Glomerular visceral epithelial cell (primary cell): ENCODE measurements around the gene KRTAP20-2.

Experiments
- DNase-seq: peaks from one replicate; pipeline ENCODE4 v3.0.0-alpha.2; 2016; ENCODE audit errors: extremely low spot score

The KRTAP20-2 gene

DNA sequence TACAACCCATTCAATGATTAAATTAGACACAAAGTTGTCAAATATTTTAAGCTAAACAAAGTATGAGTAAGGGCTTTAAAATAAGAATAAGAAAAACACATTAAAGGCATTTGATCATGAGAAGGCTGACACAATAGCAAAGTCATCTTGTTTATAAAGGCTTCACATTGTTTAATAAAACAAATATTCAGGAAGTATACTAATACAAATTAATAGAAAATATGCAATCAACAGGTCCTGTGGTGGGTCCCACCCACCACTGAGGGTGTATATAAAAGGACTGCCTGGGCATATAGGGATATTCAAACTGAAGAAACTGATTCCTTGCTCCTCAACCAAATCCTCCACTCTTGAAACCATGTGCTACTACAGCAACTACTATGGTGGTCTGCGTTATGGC, at the start of gene KRTAP20-2:
Gene KRTAP20-2 (plus strand): TSS at position 301 of the 400 bp plus-strand sequence. CDS start 58 bp downstream, at position 359.
- no peak for DNase-seq

- no peak for DNase-seq
Measured at GRCh38 chr21:30590297-30590696, 44.7 kb upstream of the KRTAP20-2 start, which contains the start of gene KRTAP22-2. Gene KRTAP22-2 (minus strand): TSS chr21:30590397.

DNA sequence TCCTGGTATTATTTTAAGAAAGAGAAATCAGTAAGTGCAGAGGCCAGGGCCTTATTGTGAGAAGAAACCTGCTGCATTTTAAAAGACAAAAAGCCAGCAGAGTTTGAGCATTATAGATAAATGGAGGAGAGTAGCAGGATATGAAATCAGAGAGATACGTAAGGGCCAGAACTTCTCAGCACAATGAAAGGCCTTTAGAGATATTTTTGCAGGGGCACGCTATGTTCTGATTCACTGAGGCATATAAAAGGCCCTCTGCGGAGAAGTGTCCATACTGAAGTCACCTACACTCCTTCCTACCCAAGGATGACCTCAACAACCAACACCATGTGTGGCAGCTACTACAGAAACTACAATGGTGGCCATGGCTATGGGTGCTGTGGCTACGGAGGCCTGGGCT, 42.9 kb upstream of the KRTAP20-2 start, which contains the start of gene KRTAP6-3:
Gene KRTAP6-3 (plus strand): TSS at position 301 of the 400 bp plus-strand sequence. CDS start 6 bp downstream, at position 307.
- no peak for DNase-seq

GRCh38 chr21:30598802-30599201, 36.2 kb upstream of the KRTAP20-2 start, which contains the start of gene KRTAP6-2:
Gene KRTAP6-2 (minus strand): TSS chr21:30598902. CDS start chr21:30598874, 28 bp downstream.
- no peak for DNase-seq

GRCh38 chr21:30600787-30601186, 34.2 kb upstream of the KRTAP20-2 start, which contains the start of gene KRTAP22-1:
Gene KRTAP22-1 (plus strand): TSS chr21:30601087.
- DNase-seq, result no peak

GRCh38 chr21:30605968-30606367, 29.0 kb upstream of the KRTAP20-2 start:
- no peak for DNase-seq

GRCh38 chr21:30612132-30612531, 22.9 kb upstream of the KRTAP20-2 start:
- DNase-seq, result no peak

GRCh38 chr21:30613836-30614235, 21.2 kb upstream of the KRTAP20-2 start, which contains the start of gene KRTAP6-1:
Gene KRTAP6-1 (minus strand): TSS chr21:30613930. CDS start chr21:30613904, 26 bp downstream.
- DNase-seq, result no peak

- DNase-seq, result no peak
Measured at GRCh38 chr21:30615199-30615598, 19.8 kb upstream of the KRTAP20-2 start.

GRCh38 chr21:30616125-30616524, 18.9 kb upstream of the KRTAP20-2 start, which contains the start of gene KRTAP20-1:
Gene KRTAP20-1 (plus strand): TSS chr21:30616425. CDS start chr21:30616455, 30 bp downstream.
- DNase-seq, result no peak

- DNase-seq, result no peak
Measured at GRCh38 chr21:30620080-30620479, 14.9 kb upstream of the KRTAP20-2 start.

DNA sequence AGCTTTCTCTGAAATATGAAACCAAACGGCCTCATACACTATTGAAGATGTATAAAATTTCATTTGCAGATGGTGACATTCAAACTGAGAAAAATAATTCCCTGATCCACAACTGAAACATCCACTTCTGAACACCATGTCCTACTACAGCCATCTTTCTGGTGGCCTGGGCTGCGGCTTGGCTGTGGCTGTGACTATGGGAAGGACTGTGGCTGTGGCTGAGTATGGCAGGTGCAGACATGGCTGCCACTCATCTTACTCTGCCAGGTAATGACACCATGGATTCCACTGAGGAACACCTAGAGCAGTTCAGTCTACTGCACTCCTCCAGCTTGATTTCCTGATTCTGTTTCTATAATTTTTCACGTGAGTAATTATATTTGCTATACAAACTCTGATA, 14.5 kb upstream of the KRTAP20-2 start, which contains the start of gene KRTAP20-4:
Gene KRTAP20-4 (plus strand): TSS at position 106 of the 400 bp plus-strand sequence.
- no peak for DNase-seq

DNA sequence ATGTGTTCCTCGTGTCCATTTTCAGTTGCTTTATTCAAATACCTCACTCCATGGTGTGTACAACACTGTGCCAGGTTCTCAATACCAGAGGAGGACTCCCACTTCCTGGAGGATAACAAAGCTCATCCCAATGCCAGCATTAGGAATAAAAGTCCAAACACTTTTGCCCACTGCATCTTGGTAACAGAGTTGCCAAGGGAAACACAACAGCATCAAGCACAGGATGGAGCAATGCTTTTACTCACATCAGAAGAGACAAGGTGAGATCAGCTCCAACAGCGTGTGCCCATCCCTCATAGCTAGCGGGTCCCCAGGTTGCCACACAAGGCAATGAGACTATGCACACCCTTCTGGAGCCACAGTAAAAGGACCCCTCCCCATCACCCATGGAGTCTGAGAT, 11.6 kb upstream of the KRTAP20-2 start:
- no peak for DNase-seq

DNA sequence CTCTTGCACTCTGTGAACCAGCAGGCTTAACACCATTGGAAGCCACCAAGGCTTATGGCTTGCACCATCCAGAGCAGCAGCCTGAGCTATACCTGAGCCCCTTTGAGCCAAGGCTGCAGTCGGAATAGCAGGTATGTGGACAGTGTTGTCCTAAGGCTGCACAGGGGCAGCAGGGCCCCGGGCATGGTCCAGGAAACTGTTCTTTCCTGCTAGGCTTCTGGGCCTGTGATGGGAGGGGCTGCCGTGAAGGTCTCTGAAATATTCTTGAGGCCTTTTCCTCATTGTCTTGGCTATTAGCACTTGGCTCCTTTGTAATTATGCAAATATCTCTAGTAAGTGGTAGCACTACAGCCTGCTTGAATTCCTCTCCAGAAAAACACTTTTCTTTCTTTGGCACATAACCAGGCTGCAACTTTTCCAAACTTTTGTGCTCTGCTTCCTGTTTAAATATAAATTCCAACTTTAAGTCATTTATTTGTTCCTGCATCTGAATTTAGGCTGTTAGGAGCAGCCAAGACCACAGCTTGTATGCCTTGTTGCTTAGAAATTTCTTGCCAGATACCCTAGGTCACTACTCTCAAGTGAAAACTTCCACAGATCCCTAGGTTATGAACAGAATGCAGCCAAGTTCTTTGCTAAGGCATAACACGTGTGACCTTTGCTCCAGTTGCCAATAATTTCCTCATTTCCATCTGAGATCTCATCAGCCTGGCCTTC, 9.4 kb upstream of the KRTAP20-2 start:
- no peak for DNase-seq

GRCh38 chr21:30628109-30628508, 6.9 kb upstream of the KRTAP20-2 start:
- no peak for DNase-seq

DNA sequence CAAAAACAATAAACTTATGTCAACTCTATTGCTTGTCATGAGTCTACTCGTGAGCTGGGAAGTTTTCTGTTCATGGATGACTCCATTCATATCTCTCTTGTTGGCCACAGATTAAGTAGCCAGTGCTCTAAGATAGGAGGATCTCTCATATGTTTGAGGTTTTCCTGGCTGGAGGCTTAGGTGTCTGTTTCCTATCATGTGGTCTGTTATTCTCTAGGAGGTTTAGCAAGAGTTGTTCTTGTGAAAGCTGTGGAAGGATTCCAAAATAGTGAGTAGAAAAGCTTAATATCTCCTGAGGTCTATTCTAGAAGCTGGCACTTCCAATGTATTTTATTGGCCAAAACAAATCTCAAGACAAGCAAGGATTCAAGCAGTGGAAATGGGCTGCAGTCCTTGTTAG, 5.8 kb upstream of the KRTAP20-2 start:
- DNase-seq, result no peak

GRCh38 chr21:30638686-30639085, 3.7 kb downstream of the KRTAP20-2 start:
- no peak for DNase-seq

DNA sequence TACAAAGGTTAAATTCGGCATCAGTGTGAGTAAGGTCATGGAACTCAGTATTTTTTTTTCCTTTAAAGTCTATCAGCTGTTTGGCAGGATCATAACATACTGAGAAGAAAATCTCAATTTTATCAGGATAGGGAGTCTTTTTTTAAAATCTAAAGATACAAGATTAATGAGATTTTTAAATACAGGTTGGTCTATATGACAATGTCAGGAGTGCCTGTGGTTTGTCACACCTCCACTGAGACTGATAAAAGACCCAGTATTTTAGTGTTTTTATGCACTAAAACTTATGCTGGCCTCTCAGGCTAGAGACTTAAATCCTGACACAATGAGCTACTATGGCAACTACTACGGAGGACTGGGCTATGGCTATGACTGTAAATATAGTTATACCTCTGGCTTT, 7.6 kb downstream of the KRTAP20-2 start, which contains the start of gene KRTAP20-3:
Gene KRTAP20-3 (plus strand): TSS at position 301 of the 400 bp plus-strand sequence.
- no peak for DNase-seq

GRCh38 chr21:30646904-30647414, 12.0 kb downstream of the KRTAP20-2 start:
- no peak for DNase-seq

DNA sequence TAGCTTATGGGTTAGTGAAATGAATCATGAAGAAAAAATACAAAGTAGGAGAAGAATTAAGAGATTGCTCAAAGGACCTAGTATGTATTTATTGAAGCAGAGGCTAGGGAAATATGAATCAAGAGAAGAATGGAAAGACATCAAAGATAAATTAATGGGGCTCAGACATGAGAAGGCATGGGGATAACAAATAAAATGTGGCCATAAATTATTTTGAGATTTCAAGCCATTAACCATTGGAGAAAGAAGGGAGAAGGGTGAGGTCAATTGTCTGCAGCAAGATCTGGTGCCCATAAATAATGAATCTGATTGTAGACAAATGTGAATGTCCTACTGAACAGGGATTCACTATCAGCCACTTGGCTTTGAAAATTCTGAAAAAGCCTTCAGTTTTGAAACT, 17.9 kb downstream of the KRTAP20-2 start:
- DNase-seq, result no peak

GRCh38 chr21:30668776-30669175, 33.8 kb downstream of the KRTAP20-2 start:
- DNase-seq, result no peak

- no peak for DNase-seq
Measured at GRCh38 chr21:30672985-30673650, 38.1 kb downstream of the KRTAP20-2 start.
